IPS DF 4.7 (cell line): ENCODE results near the gene OR2D2.
"Not testable (repeated sequence)": the region's sequence is repeated elsewhere in the genome, so short reads cannot be mapped to it uniquely, and the experiment has no call there.

Source experiments
- DNase-seq: peaks from one replicate; pipeline ENCODE4 v3.0.0-alpha.2; 2013; ENCODE audit warnings: low spot score; ENCODE audit errors: extremely low read depth

The OR2D2 gene

GRCh38 chr11:6892400-6892799, at the start of gene OR2D2:
OR2D2 (minus strand) TSS chr11:6892500; CDS start chr11:6892500, 0 bp downstream.
- DNase-seq, result no peak

- no peak for DNase-seq
These were observed 49.7 kb upstream of the OR2D2 start for GRCh38 chr11:6941970-6942369.

GRCh38 chr11:6932145-6932544, 39.8 kb upstream of the OR2D2 start:
- no peak for DNase-seq

GRCh38 chr11:6931146-6931713, 38.9 kb upstream of the OR2D2 start:
- no peak for DNase-seq

- DNase-seq, result no peak
These were observed 36.6 kb upstream of the OR2D2 start for GRCh38 chr11:6928916-6929315.

- DNase-seq, result no peak
These were observed 34.8 kb upstream of the OR2D2 start for GRCh38 chr11:6927030-6927617.

- DNase-seq, result no peak
These were observed 34.1 kb upstream of the OR2D2 start, which contains the start of gene ZNF215 for GRCh38 chr11:6926208-6927029. ZNF215 (plus strand) TSS chr11:6926426; CDS start chr11:6932273, 5,847 bp downstream.

- DNase-seq, result no peak
These were observed 33.4 kb upstream of the OR2D2 start for GRCh38 chr11:6925636-6926207.

- no peak for DNase-seq
These were observed 32.8 kb upstream of the OR2D2 start for GRCh38 chr11:6925007-6925577.

GRCh38 chr11:6920702-6921101, 28.4 kb upstream of the OR2D2 start, which contains the start of gene OR2D3:
OR2D3 (plus strand) TSS chr11:6921002; CDS start chr11:6921002, 0 bp downstream.
- DNase-seq, result no peak

GRCh38 chr11:6919698-6920097, 27.4 kb upstream of the OR2D2 start:
- DNase-seq, result no peak

GRCh38 chr11:6911948-6912347, 19.6 kb upstream of the OR2D2 start:
- no peak for DNase-seq

GRCh38 chr11:6911378-6911777, 19.1 kb upstream of the OR2D2 start:
- DNase-seq, result no peak

GRCh38 chr11:6904804-6905203, 12.5 kb upstream of the OR2D2 start:
- not testable (repeated sequence) for DNase-seq

GRCh38 chr11:6900327-6900999, 8.2 kb upstream of the OR2D2 start:
- no peak for DNase-seq

GRCh38 chr11:6898911-6899310, 6.6 kb upstream of the OR2D2 start:
- DNase-seq, result no peak

- no peak for DNase-seq
These were observed 2.7 kb upstream of the OR2D2 start for GRCh38 chr11:6895010-6895409.

- no peak for DNase-seq
These were observed 1.8 kb upstream of the OR2D2 start for GRCh38 chr11:6894097-6894496.

- no peak for DNase-seq
These were observed 2.5 kb downstream of the OR2D2 start for GRCh38 chr11:6889835-6890234.

GRCh38 chr11:6888830-6889229, 3.5 kb downstream of the OR2D2 start:
- no peak for DNase-seq

GRCh38 chr11:6887711-6888110, 4.6 kb downstream of the OR2D2 start:
- not testable (repeated sequence) for DNase-seq
